Prostate gland (tissue), 2 donors: ENCODE results near the gene DOCK11.

ENCODE experiments used
- CTCF ChIP-seq, 4 experiments: fragments of 200-600 bp in 2 of 4; fragments of 450-650 bp in 2 of 4; sonication (generic) in 2 of 4; IDR thresholded peaks; 1 replicate in 3 of 4; 2 replicates in 1 of 4; pipeline ENCODE4 v1.5.1; 2016 to 2019; ENCODE audit warnings: antibody characterized with exemption in 4 of 4, mild to moderate bottlenecking in 2 of 4, moderate library complexity in 2 of 4
- POLR2A ChIP-seq: fragments of 450-650 bp; IDR thresholded peaks from one replicate; pipeline ENCODE4 v1.6.1; 2016; ENCODE audit warnings: antibody characterized with exemption, mild to moderate bottlenecking
- POLR2AphosphoS5 ChIP-seq: sonication (generic); formaldehyde crosslinking; IDR thresholded peaks from one replicate; pipeline ENCODE4 v1.6.1; 2017; ENCODE audit warnings: antibody characterized with exemption

- no peak for TF ChIP-seq CTCF (IDR thresholded peaks at IDR 0.05)
- no peak for TF ChIP-seq POLR2AphosphoS5
- no peak for TF ChIP-seq POLR2A
These were observed 26.8 kb downstream of the DOCK11 start for GRCh38 chrX:118522230-118522926.
